WTC11 (cell line): Measurements from ENCODE around the gene TRIM47. TPM values are rescaled to one million over a fixed set of nuclear protein-coding genes. Genes with fewer than 3 reads are reported as not detected.

Source experiments
- GTF2I ChIP-seq: fragments of 250-450 bp; sonication (Bioruptor Pico); conservative IDR thresholded peaks from 2 replicates; pipeline ENCODE4 v1.4.0; 2021; ENCODE audit warnings: mild to moderate bottlenecking
- HMGA2 ChIP-seq: fragments of 250-450 bp; sonication (Bioruptor Pico); IDR thresholded peaks from 2 replicates; pipeline ENCODE4 v1.4.0; 2021; ENCODE audit warnings: mild to moderate bottlenecking, moderate library complexity
- IRF2 ChIP-seq: sonication (generic); formaldehyde crosslinking; IDR thresholded peaks from 2 replicates; pipeline ENCODE4 v1.8.0; 2022; ENCODE audit warnings: low read depth, missing genetic modification reagents, borderline replicate concordance
- JAZF1 ChIP-seq: fragments of 250-450 bp; sonication (Bioruptor Pico); IDR thresholded peaks from 2 replicates; pipeline ENCODE4 v1.9.0; 2021; ENCODE audit warnings: moderate library complexity, mild to moderate bottlenecking, inconsistent platforms
- JUN ChIP-seq: sonication (generic); formaldehyde crosslinking; IDR thresholded peaks from 2 replicates; pipeline ENCODE4 v1.8.0; 2023; ENCODE audit warnings: mild to moderate bottlenecking, missing genetic modification reagents
- MXD4 ChIP-seq: fragments of 250-450 bp; sonication (Bioruptor Pico); IDR thresholded peaks from 2 replicates; pipeline ENCODE4 v1.8.0; 2021; ENCODE audit warnings: mild to moderate bottlenecking, moderate library complexity, borderline replicate concordance
- NFE2L1 ChIP-seq: sonication (generic); formaldehyde crosslinking; IDR thresholded peaks from 2 replicates; pipeline ENCODE4 v1.8.1; 2023; ENCODE audit warnings: missing genetic modification reagents
- NR1H2 ChIP-seq: sonication (generic); formaldehyde crosslinking; IDR thresholded peaks from 2 replicates; pipeline ENCODE4 v1.9.0; 2021; ENCODE audit warnings: mild to moderate bottlenecking, moderate library complexity, missing genetic modification reagents
- SP1 ChIP-seq: sonication (generic); formaldehyde crosslinking; conservative IDR thresholded peaks from 2 replicates; pipeline ENCODE4 v1.8.1; 2022; ENCODE audit warnings: missing genetic modification reagents
- TEAD1 ChIP-seq: sonication (generic); formaldehyde crosslinking; IDR thresholded peaks from 2 replicates; pipeline ENCODE4 v1.8.0; 2022; ENCODE audit warnings: mild to moderate bottlenecking, missing genetic modification reagents
- ZBTB21 ChIP-seq: sonication (generic); formaldehyde crosslinking; IDR thresholded peaks from 2 replicates; pipeline ENCODE4 v1.8.1; 2023; ENCODE audit warnings: mild to moderate bottlenecking, missing genetic modification reagents, borderline replicate concordance
- ZNF121 ChIP-seq: sonication (generic); formaldehyde crosslinking; IDR thresholded peaks from 2 replicates; pipeline ENCODE4 v1.8.0; 2023; ENCODE audit warnings: missing genetic modification reagents
- ZNF263 ChIP-seq: sonication (generic); formaldehyde crosslinking; IDR thresholded peaks from 2 replicates; pipeline ENCODE4 v1.8.1; 2022; ENCODE audit warnings: low read depth, mild to moderate bottlenecking, moderate library complexity, missing genetic modification reagents
- ZNF671 ChIP-seq: fragments of 250-450 bp; sonication (Bioruptor Pico); IDR thresholded peaks from 2 replicates; pipeline ENCODE4 v1.8.0; 2021; ENCODE audit warnings: mild to moderate bottlenecking
- total RNA-seq: library from RNA; stranded (reverse); gene quantifications from 3 replicates; pipeline ENCODE4 v1.2.3, GENCODE V29; 2021
- TF ChIP-seq, protein P1 (sequence below): sonication (generic); formaldehyde crosslinking; IDR thresholded peaks from 2 replicates; pipeline ENCODE4 v1.8.0; 2022; ENCODE audit warnings: mild to moderate bottlenecking, missing genetic modification reagents
- TF ChIP-seq, protein P2 (sequence below): fragments of 250-450 bp; sonication (Bioruptor Pico); conservative IDR thresholded peaks from 2 replicates; pipeline ENCODE4 v1.9.0; 2021; ENCODE audit warnings: mild to moderate bottlenecking
- TF ChIP-seq, protein P3 (sequence below): sonication (generic); formaldehyde crosslinking; IDR thresholded peaks from 2 replicates; pipeline ENCODE4 v1.8.1; 2023; ENCODE audit warnings: mild to moderate bottlenecking, missing genetic modification reagents, moderate library complexity
- TF ChIP-seq, protein P4 (sequence below): fragments of 200-600 bp; IDR thresholded peaks from 2 replicates; pipeline ENCODE4 v1.8.0; 2022; ENCODE audit warnings: antibody characterized with exemption
- TF ChIP-seq, protein P5 (sequence below): fragments of 250-450 bp; sonication (Bioruptor Pico); IDR thresholded peaks from 2 replicates; pipeline ENCODE4 v1.9.0; 2021; ENCODE audit warnings: mild to moderate bottlenecking, borderline replicate concordance
- TF ChIP-seq, protein P6 (sequence below): sonication (generic); formaldehyde crosslinking; IDR thresholded peaks from 2 replicates; pipeline ENCODE4 v1.8.0; 2022; ENCODE audit warnings: mild to moderate bottlenecking, missing genetic modification reagents
- TF ChIP-seq, protein P7 (sequence below): sonication (generic); formaldehyde crosslinking; IDR thresholded peaks from 2 replicates; pipeline ENCODE4 v1.8.0; 2022; ENCODE audit warnings: mild to moderate bottlenecking, missing genetic modification reagents
- TF ChIP-seq, protein P8 (sequence below): sonication (generic); formaldehyde crosslinking; IDR thresholded peaks from 2 replicates; pipeline ENCODE4 v1.8.0; 2022; ENCODE audit warnings: mild to moderate bottlenecking, missing genetic modification reagents
- TF ChIP-seq, protein P9 (sequence below): fragments of 250-450 bp; sonication (Bioruptor Pico); IDR thresholded peaks from 2 replicates; pipeline ENCODE4 v1.9.0; 2021; ENCODE audit warnings: mild to moderate bottlenecking

Gene TRIM47
- total RNA-seq, 1 experiment from 2014 or later, result 10.0 TPM

DNA sequence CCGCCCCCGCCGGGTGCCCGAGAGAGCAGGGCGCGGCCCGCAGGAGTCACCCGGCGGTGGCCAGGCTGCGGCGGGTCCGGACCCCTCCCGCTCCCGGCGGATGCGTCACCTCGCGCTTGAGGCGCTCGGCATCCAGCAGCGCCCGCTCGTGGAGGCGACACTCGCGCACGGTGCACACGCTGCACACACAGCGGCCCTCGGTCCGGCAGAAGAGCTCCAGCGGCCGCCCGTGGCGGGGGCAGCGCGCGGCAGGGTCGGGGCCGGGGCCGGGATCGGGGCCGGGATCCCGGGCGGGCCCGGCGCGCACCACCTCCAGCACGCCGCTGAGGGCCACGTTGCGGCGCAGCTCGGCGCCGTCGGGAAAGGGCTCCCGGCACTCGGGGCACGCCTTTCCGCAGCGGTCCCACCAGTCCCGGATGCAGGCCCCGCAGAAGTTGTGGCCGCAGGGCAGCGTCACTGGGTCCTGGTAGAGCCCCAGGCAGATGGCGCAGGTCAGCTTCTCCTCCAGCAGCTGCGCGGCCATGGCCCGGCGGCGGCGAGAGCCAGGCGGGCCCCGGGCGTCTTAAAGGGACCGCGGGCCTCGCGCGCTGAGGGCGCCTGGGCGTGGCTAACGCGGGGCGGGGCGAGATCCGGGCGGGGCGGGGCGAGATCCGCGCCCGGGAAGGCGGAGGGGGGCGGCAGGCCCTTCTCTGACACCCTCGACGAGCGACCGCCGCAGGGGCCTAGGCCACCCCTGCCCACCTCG lies 18.2 kb upstream of the TRIM47 start, which contains the start of gene TRIM65 (continued):
- TF ChIP-seq, protein P1, sequence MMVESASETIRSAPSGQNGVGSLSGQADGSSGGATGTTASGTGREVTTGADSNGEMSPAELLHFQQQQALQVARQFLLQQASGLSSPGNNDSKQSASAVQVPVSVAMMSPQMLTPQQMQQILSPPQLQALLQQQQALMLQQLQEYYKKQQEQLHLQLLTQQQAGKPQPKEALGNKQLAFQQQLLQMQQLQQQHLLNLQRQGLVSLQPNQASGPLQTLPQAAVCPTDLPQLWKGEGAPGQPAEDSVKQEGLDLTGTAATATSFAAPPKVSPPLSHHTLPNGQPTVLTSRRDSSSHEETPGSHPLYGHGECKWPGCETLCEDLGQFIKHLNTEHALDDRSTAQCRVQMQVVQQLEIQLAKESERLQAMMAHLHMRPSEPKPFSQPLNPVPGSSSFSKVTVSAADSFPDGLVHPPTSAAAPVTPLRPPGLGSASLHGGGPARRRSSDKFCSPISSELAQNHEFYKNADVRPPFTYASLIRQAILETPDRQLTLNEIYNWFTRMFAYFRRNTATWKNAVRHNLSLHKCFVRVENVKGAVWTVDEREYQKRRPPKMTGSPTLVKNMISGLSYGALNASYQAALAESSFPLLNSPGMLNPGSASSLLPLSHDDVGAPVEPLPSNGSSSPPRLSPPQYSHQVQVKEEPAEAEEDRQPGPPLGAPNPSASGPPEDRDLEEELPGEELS, result peak; percentile 40; the same call in 1 of the 2 replicates
- TF ChIP-seq SP1 (CRISPR knock-in tag) (peak; percentile 75), IRF2 (CRISPR knock-in tag) (no peak), JUN (peak; percentile 48; the same call in 1 of the 2 replicates), MXD4 (no peak), ZNF121 (CRISPR knock-in tag) (no peak), GTF2I (CRISPR knock-in tag) (no peak), ZNF671 (CRISPR knock-in tag) (no peak), NR1H2 (CRISPR knock-in tag) (no peak), ZBTB21 (CRISPR knock-in tag) (no peak), JAZF1 (no peak), ZNF263 (CRISPR knock-in tag) (no peak), HMGA2 (CRISPR knock-in tag) (no peak), TEAD1 (CRISPR knock-in tag) (no peak), NFE2L1 (no peak)
- TF ChIP-seq, protein P2, sequence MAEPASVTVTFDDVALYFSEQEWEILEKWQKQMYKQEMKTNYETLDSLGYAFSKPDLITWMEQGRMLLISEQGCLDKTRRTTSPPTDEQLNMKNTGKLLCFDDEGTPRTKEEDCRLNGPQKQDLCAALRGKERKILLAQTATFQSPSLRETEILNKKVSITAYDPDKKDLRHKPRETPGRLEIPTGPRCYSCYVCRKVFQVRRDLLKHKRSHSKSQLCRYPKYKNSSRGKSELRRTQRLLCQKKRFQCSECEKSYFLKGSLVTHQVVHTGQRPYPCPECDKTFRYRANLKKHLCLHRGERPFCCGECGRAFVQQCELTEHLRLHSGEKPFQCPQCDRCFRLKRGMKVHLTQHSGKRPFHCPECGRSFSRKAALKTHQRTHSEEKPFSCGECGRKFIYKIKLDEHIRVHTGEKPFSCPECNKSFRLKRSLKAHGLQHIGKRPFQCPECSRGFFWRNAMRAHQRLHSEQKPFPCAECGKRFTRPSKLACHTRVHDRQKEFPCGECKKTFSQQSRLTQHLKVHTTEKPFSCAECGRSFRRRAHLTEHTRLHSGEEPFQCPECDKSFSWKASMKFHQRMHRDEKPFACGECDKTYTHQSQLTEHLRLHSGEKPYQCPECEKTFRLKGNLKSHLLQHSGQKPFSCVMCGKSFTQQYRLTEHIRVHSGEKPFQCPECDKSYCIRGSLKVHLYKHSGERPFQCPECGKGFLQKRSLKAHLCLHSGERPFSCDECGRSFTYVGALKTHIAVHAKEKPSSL (CRISPR knock-in tag), result no peak
- TF ChIP-seq, protein P3, sequence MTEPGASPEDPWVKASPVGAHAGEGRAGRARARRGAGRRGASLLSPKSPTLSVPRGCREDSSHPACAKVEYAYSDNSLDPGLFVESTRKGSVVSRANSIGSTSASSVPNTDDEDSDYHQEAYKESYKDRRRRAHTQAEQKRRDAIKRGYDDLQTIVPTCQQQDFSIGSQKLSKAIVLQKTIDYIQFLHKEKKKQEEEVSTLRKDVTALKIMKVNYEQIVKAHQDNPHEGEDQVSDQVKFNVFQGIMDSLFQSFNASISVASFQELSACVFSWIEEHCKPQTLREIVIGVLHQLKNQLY (CRISPR knock-in tag), result 0 out of 2 replicates have a peak, but pooled peaks have one; percentile 34
- TF ChIP-seq, protein P4, sequence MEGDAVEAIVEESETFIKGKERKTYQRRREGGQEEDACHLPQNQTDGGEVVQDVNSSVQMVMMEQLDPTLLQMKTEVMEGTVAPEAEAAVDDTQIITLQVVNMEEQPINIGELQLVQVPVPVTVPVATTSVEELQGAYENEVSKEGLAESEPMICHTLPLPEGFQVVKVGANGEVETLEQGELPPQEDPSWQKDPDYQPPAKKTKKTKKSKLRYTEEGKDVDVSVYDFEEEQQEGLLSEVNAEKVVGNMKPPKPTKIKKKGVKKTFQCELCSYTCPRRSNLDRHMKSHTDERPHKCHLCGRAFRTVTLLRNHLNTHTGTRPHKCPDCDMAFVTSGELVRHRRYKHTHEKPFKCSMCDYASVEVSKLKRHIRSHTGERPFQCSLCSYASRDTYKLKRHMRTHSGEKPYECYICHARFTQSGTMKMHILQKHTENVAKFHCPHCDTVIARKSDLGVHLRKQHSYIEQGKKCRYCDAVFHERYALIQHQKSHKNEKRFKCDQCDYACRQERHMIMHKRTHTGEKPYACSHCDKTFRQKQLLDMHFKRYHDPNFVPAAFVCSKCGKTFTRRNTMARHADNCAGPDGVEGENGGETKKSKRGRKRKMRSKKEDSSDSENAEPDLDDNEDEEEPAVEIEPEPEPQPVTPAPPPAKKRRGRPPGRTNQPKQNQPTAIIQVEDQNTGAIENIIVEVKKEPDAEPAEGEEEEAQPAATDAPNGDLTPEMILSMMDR, result no peak
- TF ChIP-seq, protein P5, sequence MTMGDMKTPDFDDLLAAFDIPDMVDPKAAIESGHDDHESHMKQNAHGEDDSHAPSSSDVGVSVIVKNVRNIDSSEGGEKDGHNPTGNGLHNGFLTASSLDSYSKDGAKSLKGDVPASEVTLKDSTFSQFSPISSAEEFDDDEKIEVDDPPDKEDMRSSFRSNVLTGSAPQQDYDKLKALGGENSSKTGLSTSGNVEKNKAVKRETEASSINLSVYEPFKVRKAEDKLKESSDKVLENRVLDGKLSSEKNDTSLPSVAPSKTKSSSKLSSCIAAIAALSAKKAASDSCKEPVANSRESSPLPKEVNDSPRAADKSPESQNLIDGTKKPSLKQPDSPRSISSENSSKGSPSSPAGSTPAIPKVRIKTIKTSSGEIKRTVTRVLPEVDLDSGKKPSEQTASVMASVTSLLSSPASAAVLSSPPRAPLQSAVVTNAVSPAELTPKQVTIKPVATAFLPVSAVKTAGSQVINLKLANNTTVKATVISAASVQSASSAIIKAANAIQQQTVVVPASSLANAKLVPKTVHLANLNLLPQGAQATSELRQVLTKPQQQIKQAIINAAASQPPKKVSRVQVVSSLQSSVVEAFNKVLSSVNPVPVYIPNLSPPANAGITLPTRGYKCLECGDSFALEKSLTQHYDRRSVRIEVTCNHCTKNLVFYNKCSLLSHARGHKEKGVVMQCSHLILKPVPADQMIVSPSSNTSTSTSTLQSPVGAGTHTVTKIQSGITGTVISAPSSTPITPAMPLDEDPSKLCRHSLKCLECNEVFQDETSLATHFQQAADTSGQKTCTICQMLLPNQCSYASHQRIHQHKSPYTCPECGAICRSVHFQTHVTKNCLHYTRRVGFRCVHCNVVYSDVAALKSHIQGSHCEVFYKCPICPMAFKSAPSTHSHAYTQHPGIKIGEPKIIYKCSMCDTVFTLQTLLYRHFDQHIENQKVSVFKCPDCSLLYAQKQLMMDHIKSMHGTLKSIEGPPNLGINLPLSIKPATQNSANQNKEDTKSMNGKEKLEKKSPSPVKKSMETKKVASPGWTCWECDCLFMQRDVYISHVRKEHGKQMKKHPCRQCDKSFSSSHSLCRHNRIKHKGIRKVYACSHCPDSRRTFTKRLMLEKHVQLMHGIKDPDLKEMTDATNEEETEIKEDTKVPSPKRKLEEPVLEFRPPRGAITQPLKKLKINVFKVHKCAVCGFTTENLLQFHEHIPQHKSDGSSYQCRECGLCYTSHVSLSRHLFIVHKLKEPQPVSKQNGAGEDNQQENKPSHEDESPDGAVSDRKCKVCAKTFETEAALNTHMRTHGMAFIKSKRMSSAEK, result no peak
- TF ChIP-seq, protein P6, sequence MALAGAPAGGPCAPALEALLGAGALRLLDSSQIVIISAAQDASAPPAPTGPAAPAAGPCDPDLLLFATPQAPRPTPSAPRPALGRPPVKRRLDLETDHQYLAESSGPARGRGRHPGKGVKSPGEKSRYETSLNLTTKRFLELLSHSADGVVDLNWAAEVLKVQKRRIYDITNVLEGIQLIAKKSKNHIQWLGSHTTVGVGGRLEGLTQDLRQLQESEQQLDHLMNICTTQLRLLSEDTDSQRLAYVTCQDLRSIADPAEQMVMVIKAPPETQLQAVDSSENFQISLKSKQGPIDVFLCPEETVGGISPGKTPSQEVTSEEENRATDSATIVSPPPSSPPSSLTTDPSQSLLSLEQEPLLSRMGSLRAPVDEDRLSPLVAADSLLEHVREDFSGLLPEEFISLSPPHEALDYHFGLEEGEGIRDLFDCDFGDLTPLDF (CRISPR knock-in tag), result peak; percentile 80; the same call in 1 of the 2 replicates
- TF ChIP-seq, protein P7, sequence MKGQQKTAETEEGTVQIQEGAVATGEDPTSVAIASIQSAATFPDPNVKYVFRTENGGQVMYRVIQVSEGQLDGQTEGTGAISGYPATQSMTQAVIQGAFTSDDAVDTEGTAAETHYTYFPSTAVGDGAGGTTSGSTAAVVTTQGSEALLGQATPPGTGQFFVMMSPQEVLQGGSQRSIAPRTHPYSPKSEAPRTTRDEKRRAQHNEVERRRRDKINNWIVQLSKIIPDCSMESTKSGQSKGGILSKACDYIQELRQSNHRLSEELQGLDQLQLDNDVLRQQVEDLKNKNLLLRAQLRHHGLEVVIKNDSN, result no peak
- TF ChIP-seq, protein P8, sequence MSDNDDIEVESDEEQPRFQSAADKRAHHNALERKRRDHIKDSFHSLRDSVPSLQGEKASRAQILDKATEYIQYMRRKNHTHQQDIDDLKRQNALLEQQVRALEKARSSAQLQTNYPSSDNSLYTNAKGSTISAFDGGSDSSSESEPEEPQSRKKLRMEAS, result peak; percentile 68; the same call in 1 of the 2 replicates
- TF ChIP-seq, protein P9, sequence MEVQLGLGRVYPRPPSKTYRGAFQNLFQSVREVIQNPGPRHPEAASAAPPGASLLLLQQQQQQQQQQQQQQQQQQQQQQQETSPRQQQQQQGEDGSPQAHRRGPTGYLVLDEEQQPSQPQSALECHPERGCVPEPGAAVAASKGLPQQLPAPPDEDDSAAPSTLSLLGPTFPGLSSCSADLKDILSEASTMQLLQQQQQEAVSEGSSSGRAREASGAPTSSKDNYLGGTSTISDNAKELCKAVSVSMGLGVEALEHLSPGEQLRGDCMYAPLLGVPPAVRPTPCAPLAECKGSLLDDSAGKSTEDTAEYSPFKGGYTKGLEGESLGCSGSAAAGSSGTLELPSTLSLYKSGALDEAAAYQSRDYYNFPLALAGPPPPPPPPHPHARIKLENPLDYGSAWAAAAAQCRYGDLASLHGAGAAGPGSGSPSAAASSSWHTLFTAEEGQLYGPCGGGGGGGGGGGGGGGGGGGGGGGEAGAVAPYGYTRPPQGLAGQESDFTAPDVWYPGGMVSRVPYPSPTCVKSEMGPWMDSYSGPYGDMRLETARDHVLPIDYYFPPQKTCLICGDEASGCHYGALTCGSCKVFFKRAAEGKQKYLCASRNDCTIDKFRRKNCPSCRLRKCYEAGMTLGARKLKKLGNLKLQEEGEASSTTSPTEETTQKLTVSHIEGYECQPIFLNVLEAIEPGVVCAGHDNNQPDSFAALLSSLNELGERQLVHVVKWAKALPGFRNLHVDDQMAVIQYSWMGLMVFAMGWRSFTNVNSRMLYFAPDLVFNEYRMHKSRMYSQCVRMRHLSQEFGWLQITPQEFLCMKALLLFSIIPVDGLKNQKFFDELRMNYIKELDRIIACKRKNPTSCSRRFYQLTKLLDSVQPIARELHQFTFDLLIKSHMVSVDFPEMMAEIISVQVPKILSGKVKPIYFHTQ (CRISPR knock-in tag), result no peak
